Esophagus squamous epithelium (tissue), 5 donors: ENCODE results near the gene SCAMP3. TPM values are rescaled to one million over a fixed set of nuclear protein-coding genes. Genes with fewer than 3 reads are reported as not detected.
"Not testable (repeated sequence)": the region's sequence is repeated elsewhere in the genome, so short reads cannot be mapped to it uniquely, and the experiment has no call there.

Source experiments
- DNase-seq: peaks from one replicate; lab custom pipeline; 2025; lab: John Stamatoyannopoulos, UW
- H3K27ac ChIP-seq, 4 donors: fragments of 200-600 bp; sonication (generic); one replicate each; pipeline ENCODE4 v1.5.1; 2016 to 2019; ENCODE audit warnings: mild to moderate bottlenecking in 1 of 4
- H3K27me3 ChIP-seq, 4 donors: fragments of 200-600 bp; sonication (generic); 1 replicate in 3 of 4; 2 replicates in 1 of 4; pipeline versions ENCODE4 v1.5.1 to v1.6.0; 2017 to 2021; ENCODE audit warnings: antibody characterized with exemption in 1 of 4
- H3K36me3 ChIP-seq, 3 donors: fragments of 200-600 bp; sonication (generic); one replicate each; pipeline ENCODE4 v1.5.1; 2016 to 2019
- H3K4me1 ChIP-seq, 3 donors: fragments of 200-600 bp; sonication (generic); one replicate each; pipeline ENCODE4 v1.5.1; 2017 to 2019
- H3K4me3 ChIP-seq, 4 donors: fragments of 200-600 bp; sonication (generic); 1 replicate in 3 of 4; 2 replicates in 1 of 4; pipeline ENCODE4 v1.5.1; 2016 to 2019; ENCODE audit warnings: mild to moderate bottlenecking in 2 of 4, moderate library complexity in 1 of 4
- H3K9me3 ChIP-seq, 3 donors: fragments of 200-600 bp; sonication (generic); one replicate each; pipeline ENCODE4 v1.5.1; 2016 to 2019
- POLR2A ChIP-seq, 4 donors: fragments of 450-650 bp; IDR thresholded peaks; one replicate each; pipeline ENCODE4 v1.6.1; 2017; ENCODE audit warnings: antibody characterized with exemption in 4 of 4, mild to moderate bottlenecking in 4 of 4, moderate library complexity in 3 of 4
- WGBS, 2 donors: methylation state at CpG; one replicate each; pipeline ENCODE4 v1.1.5; 2018; 5-methylcytosine and 5-hydroxymethylcytosine counted together
- intact Hi-C: fragments of 100-400 bp; cut with DNase I; formaldehyde crosslinking; loops from one replicate; pipeline ENCODE4 v1.15.0; 2022
- total RNA-seq, 4 donors: library from RNA; depleted of rRNA; stranded (reverse); fragments of >200 nt; gene quantifications; one replicate each; pipeline ENCODE4 v1.1.0, GENCODE V29; 2016
- TF ChIP-seq, protein P1 (sequence below), 6 experiments: fragments of 450-650 bp in 4 of 6; fragments of 200-600 bp in 2 of 6; sonication (generic) in 2 of 6; IDR thresholded peaks; one replicate each; pipeline ENCODE4 v1.5.1; 2016 to 2019; ENCODE audit warnings: antibody characterized with exemption in 6 of 6, mild to moderate bottlenecking in 4 of 6, moderate library complexity in 4 of 6
- donor health status: DM: yes; HTN: yes; CAD: no.

The SCAMP3 gene
- total RNA-seq, 4 donors from 2014 or later: 56.8 to 72.2 (median 60.1) TPM

DNA sequence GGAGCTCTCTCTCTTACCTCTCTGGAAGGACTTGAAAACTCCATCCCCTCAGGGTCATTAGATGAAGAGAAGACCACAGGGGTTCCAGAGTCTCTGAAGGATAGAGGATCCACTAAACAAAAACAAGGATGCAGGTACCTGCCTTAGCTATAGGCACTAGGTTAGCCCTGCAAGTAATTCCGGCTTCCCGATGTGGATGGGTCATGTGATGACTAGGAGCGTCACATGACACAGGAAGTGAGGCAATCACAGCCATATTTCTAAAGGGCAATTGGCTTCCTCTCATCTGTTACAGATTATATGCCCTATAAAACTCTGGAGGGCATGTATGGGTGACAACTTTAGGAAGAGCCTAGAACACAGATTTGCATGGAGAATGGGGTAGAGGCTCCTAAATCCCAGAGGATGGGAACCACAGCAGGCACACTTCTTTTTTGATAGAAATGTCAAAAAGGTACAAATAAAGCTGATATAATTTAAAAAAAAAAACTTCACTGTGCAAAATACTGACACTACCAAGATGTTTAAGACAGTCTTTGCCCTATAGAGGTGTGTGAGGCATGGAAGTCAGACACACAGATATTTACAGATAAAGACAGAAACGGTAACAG is 21.0 kb downstream of the SCAMP3 start:
- no peak for DNase-seq
- H3K27ac ChIP-seq: peak overlapping the region; percentile 37 to 70 (median 44)
- intact Hi-C loops: loop anchor here (5.0 kb wide), 1 partner anchor 34 kb away; the partner anchor contains the start of genes MTX1 and THBS3

DNA sequence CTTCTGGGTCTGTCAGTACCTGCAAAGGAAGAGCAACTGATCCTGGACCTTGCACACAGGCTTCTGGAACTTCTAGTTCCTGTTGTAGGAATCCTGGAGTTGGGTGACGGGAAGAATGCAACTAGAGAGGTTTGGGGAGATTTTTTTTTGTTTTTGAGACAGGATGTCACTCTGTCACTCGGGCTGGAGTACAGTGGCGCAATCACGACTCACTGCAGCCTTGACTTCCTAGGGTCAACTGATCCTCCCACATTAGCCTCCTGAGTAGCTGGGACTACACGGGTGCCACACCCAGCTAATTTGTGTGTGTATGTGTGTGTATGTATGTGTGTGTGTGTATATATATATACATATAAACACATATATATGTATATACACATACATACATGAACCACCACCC is 25.7 kb downstream of the SCAMP3 start:
- H3K9me3 ChIP-seq: no peaks in the 10 kb centered on the region
- no peak for DNase-seq
- intact Hi-C loops: no loop called here
- no peak for TF ChIP-seq POLR2A (IDR thresholded peaks at IDR 0.05)
- TF ChIP-seq, protein P1, sequence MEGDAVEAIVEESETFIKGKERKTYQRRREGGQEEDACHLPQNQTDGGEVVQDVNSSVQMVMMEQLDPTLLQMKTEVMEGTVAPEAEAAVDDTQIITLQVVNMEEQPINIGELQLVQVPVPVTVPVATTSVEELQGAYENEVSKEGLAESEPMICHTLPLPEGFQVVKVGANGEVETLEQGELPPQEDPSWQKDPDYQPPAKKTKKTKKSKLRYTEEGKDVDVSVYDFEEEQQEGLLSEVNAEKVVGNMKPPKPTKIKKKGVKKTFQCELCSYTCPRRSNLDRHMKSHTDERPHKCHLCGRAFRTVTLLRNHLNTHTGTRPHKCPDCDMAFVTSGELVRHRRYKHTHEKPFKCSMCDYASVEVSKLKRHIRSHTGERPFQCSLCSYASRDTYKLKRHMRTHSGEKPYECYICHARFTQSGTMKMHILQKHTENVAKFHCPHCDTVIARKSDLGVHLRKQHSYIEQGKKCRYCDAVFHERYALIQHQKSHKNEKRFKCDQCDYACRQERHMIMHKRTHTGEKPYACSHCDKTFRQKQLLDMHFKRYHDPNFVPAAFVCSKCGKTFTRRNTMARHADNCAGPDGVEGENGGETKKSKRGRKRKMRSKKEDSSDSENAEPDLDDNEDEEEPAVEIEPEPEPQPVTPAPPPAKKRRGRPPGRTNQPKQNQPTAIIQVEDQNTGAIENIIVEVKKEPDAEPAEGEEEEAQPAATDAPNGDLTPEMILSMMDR (IDR thresholded peaks at IDR 0.05): no peak
- H3K36me3 ChIP-seq: peaks cover 6 to 44% (median 16%) of the 10 kb centered on the region in 3 donors
- H3K27me3 ChIP-seq: no peaks in the 10 kb centered on the region
- H3K4me3 ChIP-seq: no peak overlapping the region
- WGBS, 2 donors: 62 to 79% methylated on average over 5 of the region's 5 CpGs
- no peak overlapping the region for H3K27ac ChIP-seq
- peaks cover 0 to 48% (median 15%) of the 10 kb centered on the region in 3 donors for H3K4me1 ChIP-seq

More for the DNA sequence above, 21.0 kb downstream of the SCAMP3 start:
- H3K27me3 ChIP-seq: no peaks in the 10 kb centered on the region
- no peaks in the 10 kb centered on the region for H3K9me3 ChIP-seq
- 17 to 20% methylated on average over 3 to 4 of the region's 4 CpGs for WGBS, 2 donors
- no peak for TF ChIP-seq POLR2A (IDR thresholded peaks at IDR 0.05)
- TF ChIP-seq, protein P1 (IDR thresholded peaks at IDR 0.05): peak in 1 of 6 experiments; percentile 19
- peak overlapping the region; percentile 20 to 63 (median 36) for H3K4me3 ChIP-seq
- peaks cover 2 to 73% (median 34%) of the 10 kb centered on the region in 3 donors for H3K4me1 ChIP-seq
- H3K36me3 ChIP-seq: peaks cover 4 to 32% (median 13%) of the 10 kb centered on the region in 3 donors

DNA sequence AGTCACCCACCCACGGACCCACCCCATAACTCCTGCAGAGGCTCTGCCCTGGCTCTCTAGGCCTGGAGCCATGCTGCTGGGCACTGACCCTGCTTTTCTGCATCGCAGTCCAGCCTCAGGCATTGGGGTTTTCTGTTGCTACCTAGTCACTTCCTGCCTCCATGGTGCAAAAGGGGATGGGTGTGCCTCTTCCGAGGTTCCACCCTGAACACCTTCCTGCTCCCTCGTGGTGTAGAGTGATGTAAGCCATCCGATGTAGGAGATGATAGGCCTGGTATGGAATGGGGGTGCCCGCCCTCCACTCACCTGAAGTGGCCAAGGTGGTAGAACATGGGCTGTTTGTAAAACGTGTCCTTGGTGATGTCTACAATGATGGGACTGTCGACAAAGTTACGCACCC is 26.8 kb downstream of the SCAMP3 start:
- H3K27ac ChIP-seq, H3K9me3 ChIP-seq, H3K27me3 ChIP-seq, DNase-seq, H3K4me3 ChIP-seq, intact Hi-C loops: not testable (repeated sequence)
- 100% methylated on average over 3 of the region's 9 CpGs; no CpG with 5 or more reads in 1 of the 2 donors for WGBS, 2 donors
- peaks cover 0 to 37% (median 9%) of the 10 kb centered on the region in 3 donors for H3K4me1 ChIP-seq
- peaks cover 6 to 44% (median 16%) of the 10 kb centered on the region in 3 donors for H3K36me3 ChIP-seq

DNA sequence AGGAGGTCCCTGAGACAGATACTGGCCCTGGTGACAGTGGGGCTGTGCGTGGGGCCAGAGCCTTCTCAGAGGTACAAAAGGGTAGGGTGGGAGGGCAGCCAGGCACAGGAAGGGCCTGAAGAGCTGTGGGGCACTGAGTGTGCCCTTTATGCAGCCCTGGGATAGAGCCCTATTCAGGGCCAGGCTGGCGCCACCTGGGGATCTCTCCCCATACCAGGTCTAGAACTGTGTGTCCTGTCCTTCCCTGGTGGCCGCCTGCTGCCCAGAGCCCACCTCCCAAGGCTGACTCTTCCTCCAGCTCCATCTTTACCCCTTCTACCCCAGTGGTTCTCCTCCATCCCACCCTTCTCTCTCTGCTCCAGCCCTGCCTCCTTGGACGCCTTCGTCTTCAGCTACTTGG is 28.7 kb downstream of the SCAMP3 start:
- Histone ChIP-seq H3K4me1 (peaks cover 0 to 19% (median 4%) of the 10 kb centered on the region in 3 donors), H3K36me3 (peaks cover 6 to 32% (median 16%) of the 10 kb centered on the region in 3 donors)
- H3K4me3 ChIP-seq, H3K27me3 ChIP-seq, H3K9me3 ChIP-seq, DNase-seq, intact Hi-C loops, H3K27ac ChIP-seq: not testable (repeated sequence)
- WGBS, 2 donors: 100% methylated on average over 1 of the region's 5 CpGs; no CpG with 5 or more reads in 1 of the 2 donors

DNA sequence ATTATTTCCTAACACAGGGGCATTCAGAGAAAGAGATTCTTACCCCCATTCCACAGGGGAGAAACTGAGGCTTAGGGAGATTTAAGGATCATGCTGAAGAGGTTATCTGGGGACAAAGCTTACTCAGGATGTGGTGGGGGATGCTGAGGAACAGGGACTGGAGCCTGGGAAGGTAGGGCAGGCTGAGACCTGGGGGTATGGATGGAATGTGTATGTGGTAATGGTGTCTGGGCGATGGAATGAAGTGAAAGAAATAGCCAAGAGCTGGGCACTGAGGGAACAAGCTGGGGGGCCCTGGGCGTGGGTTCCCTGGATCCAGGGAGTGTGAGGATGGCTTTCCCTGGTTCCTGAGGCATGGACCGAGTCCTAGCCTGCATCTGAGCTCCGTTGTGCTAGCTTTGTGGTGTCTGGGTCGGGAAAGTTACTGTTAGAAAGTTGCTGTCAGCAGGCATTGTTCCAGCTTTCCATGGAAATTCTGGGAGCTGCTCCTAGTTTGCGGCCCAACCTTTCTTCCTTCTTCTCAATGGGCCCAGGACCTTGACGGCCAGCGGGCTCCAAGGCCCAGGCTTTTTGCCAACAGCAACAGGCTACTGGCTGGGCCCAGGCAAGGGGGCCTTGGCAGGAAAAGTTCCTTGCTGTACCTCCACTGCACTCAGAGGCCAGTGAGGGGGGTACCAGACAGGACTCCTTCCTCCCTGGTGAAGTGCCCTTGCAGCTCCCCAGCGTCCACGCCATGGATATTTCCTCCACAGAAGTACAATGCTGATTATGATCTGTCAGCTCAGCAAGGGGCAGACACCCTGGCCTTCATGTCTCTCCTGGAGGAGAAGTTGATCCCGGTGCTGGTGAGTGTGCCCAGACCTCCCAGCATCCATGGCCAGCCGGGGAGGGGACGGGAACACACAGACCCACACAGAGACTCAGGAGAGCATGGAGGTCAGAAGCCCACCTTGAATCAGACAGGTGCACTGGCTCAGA is 29.9 kb downstream of the SCAMP3 start:
- Histone ChIP-seq H3K36me3 (peaks cover 6 to 23% (median 12%) of the 10 kb centered on the region in 3 donors), H3K27ac (peak overlapping the region in 2 of 4 donors; percentile 39 to 55), H3K4me1 (peaks cover 0 to 20% (median 10%) of the 10 kb centered on the region in 3 donors)
- H3K4me3 ChIP-seq, H3K9me3 ChIP-seq, DNase-seq, H3K27me3 ChIP-seq, intact Hi-C loops: not testable (repeated sequence)
- WGBS, 2 donors: 44 to 72% methylated on average over 3 to 9 of the region's 13 CpGs

DNA sequence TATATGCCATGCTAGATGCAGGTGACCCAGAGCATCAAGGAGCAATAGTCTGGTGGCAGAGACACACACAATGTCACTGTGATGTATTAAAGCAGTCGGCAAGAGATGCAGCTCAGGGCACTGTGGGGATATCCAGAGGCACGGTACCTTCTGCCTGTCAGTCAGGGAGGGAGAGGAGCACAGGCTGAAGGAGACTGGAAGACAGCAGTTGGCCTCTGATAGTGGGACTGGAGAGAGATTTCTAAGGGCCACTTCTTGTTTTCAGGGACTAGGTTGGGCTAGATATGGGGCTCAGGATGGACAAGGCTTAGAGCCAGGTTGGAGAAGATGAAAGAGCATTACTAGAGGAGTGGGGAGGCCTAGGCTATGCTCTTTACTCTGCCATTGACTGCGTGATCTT is 30.9 kb downstream of the SCAMP3 start:
- H3K27ac ChIP-seq, H3K4me3 ChIP-seq, intact Hi-C loops, H3K9me3 ChIP-seq, DNase-seq, H3K27me3 ChIP-seq: not testable (repeated sequence)
- peaks cover 3 to 13% (median 4%) of the 10 kb centered on the region in 3 donors for H3K36me3 ChIP-seq
- peaks cover 6 to 28% (median 15%) of the 10 kb centered on the region in 3 donors for H3K4me1 ChIP-seq
- 53 to 68% methylated on average over 3 of the region's 3 CpGs for WGBS, 2 donors
